Liver (tissue), 9 donors: ENCODE measurements around the gene PPM1L. TPM values are rescaled to one million over a fixed set of nuclear protein-coding genes. Genes with fewer than 3 reads are reported as not detected.

Source experiments
- DNase-seq: peaks from one replicate; pipeline ENCODE4 v3.0.0-alpha.2; 2017; ENCODE audit warnings: low spot score
- H3K27ac ChIP-seq, 2 donors: one replicate each; pipeline ENCODE4 v1.7.0; 2013; ENCODE audit warnings: inconsistent platforms in 2 of 2, low read length in 2 of 2, control low read depth in 1 of 2, low read depth in 1 of 2, mild to moderate bottlenecking in 1 of 2
- H3K27me3 ChIP-seq, 4 donors: one replicate each; pipeline versions ENCODE4 v1.6.1 to v1.7.0; 2013; ENCODE audit warnings: low read length in 3 of 4, inconsistent platforms in 1 of 4, mild to moderate bottlenecking in 1 of 4, moderate library complexity in 1 of 4; ENCODE audit not compliant: control insufficient read depth in 4 of 4, insufficient read depth in 4 of 4
- H3K36me3 ChIP-seq, 4 donors: one replicate each; pipeline versions ENCODE4 v1.6.1 to v1.7.0; 2013; ENCODE audit warnings: low read length in 3 of 4, mild to moderate bottlenecking in 3 of 4, low read depth in 1 of 4, moderate library complexity in 1 of 4; ENCODE audit not compliant: control insufficient read depth in 4 of 4, insufficient read depth in 3 of 4
- H3K4me1 ChIP-seq, 4 donors: one replicate each; pipeline versions ENCODE4 v1.6.1 to v1.7.0; 2013; ENCODE audit warnings: low read length in 3 of 4, mild to moderate bottlenecking in 3 of 4, moderate library complexity in 1 of 4; ENCODE audit not compliant: control insufficient read depth in 4 of 4, insufficient read depth in 4 of 4
- H3K4me3 ChIP-seq, 3 donors: one replicate each; pipeline versions ENCODE4 v1.6.1 to v1.7.0; 2013; ENCODE audit warnings: low read length in 3 of 3, control low read depth in 1 of 3, low read depth in 1 of 3, mild to moderate bottlenecking in 1 of 3
- H3K9ac ChIP-seq, 2 donors: one replicate each; pipeline ENCODE4 v1.7.0; 2013; ENCODE audit warnings: low read length in 2 of 2, mild to moderate bottlenecking in 2 of 2, moderate library complexity in 2 of 2, control low read depth in 1 of 2, low read depth in 1 of 2
- H3K9me3 ChIP-seq, 4 donors: one replicate each; pipeline versions ENCODE4 v1.6.1 to v1.7.0; 2013; ENCODE audit warnings: low read length in 3 of 4; ENCODE audit not compliant: control insufficient read depth in 4 of 4
- ATF3 ChIP-seq: IDR thresholded peaks from 2 replicates; pipeline ENCODE4 v1.6.1; 2016; ENCODE audit warnings: antibody characterized with exemption
- FOXA1 ChIP-seq: IDR thresholded peaks from 2 replicates; pipeline ENCODE4 v1.6.1; 2016; ENCODE audit warnings: antibody characterized with exemption
- HNF4G ChIP-seq: IDR thresholded peaks from 2 replicates; pipeline ENCODE4 v1.6.1; 2016; ENCODE audit warnings: antibody characterized with exemption
- NR2F2 ChIP-seq: IDR thresholded peaks from 2 replicates; pipeline ENCODE4 v1.6.1; 2016; ENCODE audit warnings: antibody characterized with exemption
- REST ChIP-seq: IDR thresholded peaks from 2 replicates; pipeline ENCODE4 v1.6.1; 2016; ENCODE audit warnings: antibody characterized with exemption, mild to moderate bottlenecking
- SP1 ChIP-seq: IDR thresholded peaks from 2 replicates; pipeline ENCODE4 v1.6.1; 2018; ENCODE audit warnings: antibody characterized with exemption, mild to moderate bottlenecking
- TAF1 ChIP-seq: conservative IDR thresholded peaks from 2 replicates; pipeline ENCODE4 v1.6.1; 2016; ENCODE audit warnings: antibody characterized with exemption, mild to moderate bottlenecking
- ZBTB33 ChIP-seq: IDR thresholded peaks from 2 replicates; pipeline ENCODE4 v1.6.1; 2016; ENCODE audit warnings: antibody characterized with exemption
- WGBS: extraction: QIAGEN DNeasy Blood & Tissue Kit; methylation state at CpG from one replicate; pipeline ENCODE4 v1.1.7; 2013; 5-methylcytosine and 5-hydroxymethylcytosine counted together
- polyA plus RNA-seq, 2 donors: library from polyadenylated mRNA; stranded (reverse) in 1 of 2; unstranded in 1 of 2; fragments of 200-250 nt in 1 of 2; fragments of >200 nt in 1 of 2; fragmentation: Nextera tagmentation in 1 of 2; extraction: Ambion mirVana in 1 of 2; gene quantifications; one replicate each; pipeline versions ENCODE4 v1.2.1 to v1.2.3, GENCODE V29; 2013 to 2015
- total RNA-seq, 2 donors: library from RNA; depleted of rRNA; stranded (reverse); fragments of >200 nt; gene quantifications; one replicate each; pipeline ENCODE4 v1.2.3, GENCODE V29; 2014
- TF ChIP-seq, protein P1 (sequence below): fragments of 150-350 bp; IDR thresholded peaks from 2 replicates; pipeline ENCODE4 v1.5.1; 2017; ENCODE audit warnings: improper control_type of control experiment, low read depth, low read length; ENCODE audit not compliant: missing input control
- donor health status: healthy.
- donor health status: healthy.
- donor health status: healthy.
- donor health status: healthy.
- donor health status: healthy.

PPM1L gene
- total and polyA plus RNA-seq, 4 donors: 1.6 to 8.5 (median 4.8) TPM

DNA sequence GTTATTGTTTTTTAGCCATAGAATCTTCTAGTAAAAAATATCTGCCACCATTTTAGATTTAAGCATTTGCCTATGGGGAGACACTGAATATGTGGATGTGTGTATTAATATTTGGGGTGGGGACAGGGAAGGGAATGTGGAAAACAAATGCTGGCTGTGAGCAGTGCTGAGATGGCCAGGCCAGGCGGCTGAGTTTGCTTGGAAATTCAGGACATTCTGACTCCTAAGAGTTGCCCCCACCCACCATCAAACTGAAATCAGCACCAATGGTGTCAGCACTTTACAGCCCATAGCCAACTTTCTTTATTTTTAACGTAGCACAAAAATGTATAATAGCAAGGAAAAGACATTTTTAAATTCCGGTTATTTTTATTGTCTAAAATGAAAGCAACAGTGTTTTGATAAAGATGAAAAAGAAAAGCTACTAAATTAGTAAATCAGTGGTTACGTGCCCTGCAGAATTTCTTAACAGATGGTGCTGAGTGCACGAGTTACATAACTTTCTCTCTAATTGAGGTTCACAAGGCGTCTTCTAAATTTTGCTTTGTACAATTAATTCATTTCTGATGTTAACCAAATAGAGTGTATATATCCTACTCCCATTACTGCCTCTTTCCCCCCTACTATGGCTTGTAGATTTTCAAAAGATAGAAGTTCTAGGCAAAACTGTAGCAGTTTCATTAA lies 315.1 kb downstream of the PPM1L start:
- H3K4me3 ChIP-seq: no peak overlapping the region
- 90% methylated on average over 6 of the region's 6 CpGs for WGBS
- no peak overlapping the region for H3K27ac ChIP-seq
- no peak for TF ChIP-seq REST
- TF ChIP-seq, protein P1, sequence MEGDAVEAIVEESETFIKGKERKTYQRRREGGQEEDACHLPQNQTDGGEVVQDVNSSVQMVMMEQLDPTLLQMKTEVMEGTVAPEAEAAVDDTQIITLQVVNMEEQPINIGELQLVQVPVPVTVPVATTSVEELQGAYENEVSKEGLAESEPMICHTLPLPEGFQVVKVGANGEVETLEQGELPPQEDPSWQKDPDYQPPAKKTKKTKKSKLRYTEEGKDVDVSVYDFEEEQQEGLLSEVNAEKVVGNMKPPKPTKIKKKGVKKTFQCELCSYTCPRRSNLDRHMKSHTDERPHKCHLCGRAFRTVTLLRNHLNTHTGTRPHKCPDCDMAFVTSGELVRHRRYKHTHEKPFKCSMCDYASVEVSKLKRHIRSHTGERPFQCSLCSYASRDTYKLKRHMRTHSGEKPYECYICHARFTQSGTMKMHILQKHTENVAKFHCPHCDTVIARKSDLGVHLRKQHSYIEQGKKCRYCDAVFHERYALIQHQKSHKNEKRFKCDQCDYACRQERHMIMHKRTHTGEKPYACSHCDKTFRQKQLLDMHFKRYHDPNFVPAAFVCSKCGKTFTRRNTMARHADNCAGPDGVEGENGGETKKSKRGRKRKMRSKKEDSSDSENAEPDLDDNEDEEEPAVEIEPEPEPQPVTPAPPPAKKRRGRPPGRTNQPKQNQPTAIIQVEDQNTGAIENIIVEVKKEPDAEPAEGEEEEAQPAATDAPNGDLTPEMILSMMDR: no peak
- no peak for TF ChIP-seq FOXA1
- TF ChIP-seq ZBTB33: no peak
- no peak for TF ChIP-seq NR2F2
- TF ChIP-seq HNF4G: no peak
- no peak for TF ChIP-seq TAF1
- TF ChIP-seq ATF3: no peak
- TF ChIP-seq SP1: no peak
- no peak for DNase-seq
- H3K9me3 ChIP-seq: no peaks in the 10 kb centered on the region
- H3K36me3 ChIP-seq: peaks cover 0 to 4% (median 0%) of the 10 kb centered on the region in 4 donors
- H3K9ac ChIP-seq: no peak overlapping the region
- H3K27me3 ChIP-seq: no peaks in the 10 kb centered on the region
- H3K4me1 ChIP-seq: no peaks in the 10 kb centered on the region

DNA sequence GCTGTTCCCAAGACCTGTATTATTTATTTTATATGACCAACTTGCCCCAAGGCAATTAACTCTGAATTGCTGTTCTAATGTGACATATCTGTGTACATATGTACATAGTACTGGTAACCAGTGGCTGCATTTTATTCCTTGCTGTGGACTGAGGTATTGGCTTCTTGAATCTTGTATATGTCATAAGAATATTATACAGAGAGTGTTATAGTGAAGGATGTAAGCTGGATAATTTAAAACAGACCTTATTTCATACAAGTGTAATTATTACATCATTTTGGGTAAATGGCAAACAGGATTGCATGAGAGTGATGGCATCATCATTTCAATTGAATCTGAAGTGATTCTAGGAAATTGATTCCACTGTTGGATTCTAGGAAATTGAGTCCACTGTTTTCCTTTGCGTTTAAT lies 316.2 kb downstream of the PPM1L start:
- Histone ChIP-seq H3K9ac (no peak overlapping the region), H3K4me3 (no peak overlapping the region), H3K4me1 (no peaks in the 10 kb centered on the region), H3K9me3 (no peaks in the 10 kb centered on the region), H3K36me3 (peaks cover 0 to 4% (median 0%) of the 10 kb centered on the region in 4 donors), H3K27me3 (no peaks in the 10 kb centered on the region), H3K27ac (no peak overlapping the region)
- WGBS: 25% methylated on average over 1 of the region's 1 CpG
- TF ChIP-seq ATF3 (peak; percentile 73), TAF1 (no peak)
- no peak for DNase-seq
